ENCODE results near the gene TRAPPC12. TPM values are rescaled to one million over a fixed set of nuclear protein-coding genes. Genes with fewer than 3 reads are reported as not detected.
"Not testable (repeated sequence)": the region's sequence is repeated elsewhere in the genome, so short reads cannot be mapped to it uniquely, and the experiment has no call there.

TRAPPC12 gene
- polyA plus RNA-seq, 6 donors from 2014 or later, result 31.3 to 36.3 (median 33.1) TPM

DNA sequence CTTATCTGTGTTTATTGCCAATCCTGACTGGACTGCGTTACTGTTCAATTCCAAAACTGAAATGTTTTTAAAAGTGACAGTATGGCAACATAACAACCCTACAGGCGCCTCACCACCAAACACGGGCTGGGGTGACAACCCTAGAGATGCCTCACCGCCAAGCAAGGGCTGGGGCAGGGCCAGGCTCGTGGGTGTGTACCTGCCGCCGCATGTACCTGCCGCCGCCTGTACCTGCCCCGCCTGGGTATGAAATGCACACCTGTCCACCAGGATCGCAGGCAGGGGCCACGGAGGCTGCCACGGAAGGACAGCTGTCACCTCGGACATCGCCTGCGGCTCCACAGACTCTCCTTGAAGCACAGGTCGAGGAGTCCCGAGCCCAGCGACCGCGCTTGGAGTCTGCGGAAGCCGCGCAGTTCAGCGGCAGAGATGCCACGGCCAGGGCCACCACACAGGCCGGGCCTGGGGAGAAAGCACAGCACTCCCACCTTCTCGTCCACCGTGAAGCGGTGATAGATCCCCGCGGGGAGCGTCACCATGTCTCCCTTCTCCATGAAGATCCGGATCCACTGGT is 120.9 kb downstream of the TRAPPC12 start:
- DNase-seq, result no peak
- Mint-ChIP-seq H3K9me3 (peaks cover 0 to 3% (median 0%) of the 10 kb centered on the region in 7 donors), H3K27me3 (no peaks in the 10 kb centered on the region), H3K27ac (no peak overlapping the region), H3K4me1 (no peaks in the 10 kb centered on the region), H3K36me3 (peaks cover 27 to 40% of the 10 kb centered on the region in 2 donors), H3K4me3 (no peak overlapping the region)
- no peak for ATAC-seq (ENCODE audit: low read depth in 2 of 2)

DNA sequence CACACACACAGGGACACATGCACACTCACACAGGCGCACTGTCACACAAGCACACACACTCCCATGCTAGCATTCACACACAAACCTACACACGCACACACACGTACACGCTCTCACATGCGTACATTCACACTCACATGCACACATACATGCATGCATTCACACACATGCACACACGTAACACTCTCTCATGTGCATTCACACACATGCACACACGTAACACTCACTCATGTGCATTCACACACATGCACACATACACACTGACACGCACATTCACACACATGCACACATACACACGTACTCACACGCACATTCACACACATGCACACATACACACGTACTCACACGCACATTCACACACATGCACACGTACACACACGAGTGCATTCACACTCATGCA is 123.6 kb downstream of the TRAPPC12 start:
- H3K9me3 Mint-ChIP-seq, result peaks cover 0 to 7% (median 2%) of the 10 kb centered on the region in 7 donors
- no peaks in the 10 kb centered on the region for H3K4me1 Mint-ChIP-seq
- H3K4me3 Mint-ChIP-seq, result no peak overlapping the region
- peak overlapping the region in 1 of 6 donors; percentile 49 for H3K27ac Mint-ChIP-seq
- peaks cover 37 to 45% of the 10 kb centered on the region in 2 donors for H3K36me3 Mint-ChIP-seq
- DNase-seq (no peak), ATAC-seq (ENCODE audit: low read depth in 2 of 2) (no peak)
- no peaks in the 10 kb centered on the region for H3K27me3 Mint-ChIP-seq

DNA sequence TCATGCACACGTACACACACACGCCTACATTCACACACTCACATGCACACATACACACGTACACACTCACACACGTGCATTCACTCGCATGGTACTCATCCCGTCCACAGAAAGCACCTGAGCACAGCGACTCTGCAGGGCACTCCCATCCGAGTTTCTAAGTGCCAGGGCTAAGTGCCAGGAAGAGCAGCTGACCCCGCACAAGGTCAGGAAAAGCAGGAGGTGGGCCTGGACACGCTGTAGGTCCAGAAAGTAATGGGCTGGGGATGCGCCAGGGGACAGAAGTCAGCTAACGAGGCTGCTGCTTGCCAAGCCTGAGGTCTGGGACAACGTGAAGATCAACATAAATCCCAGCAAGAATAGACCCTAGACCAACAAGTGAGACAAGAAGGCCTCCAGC is 124.0 kb downstream of the TRAPPC12 start:
- Mint-ChIP-seq H3K4me3 (no peak overlapping the region), H3K27ac (peak overlapping the region in 1 of 6 donors; percentile 49), H3K36me3 (peaks cover 35 to 43% of the 10 kb centered on the region in 2 donors), H3K27me3 (no peaks in the 10 kb centered on the region), H3K9me3 (peaks cover 0 to 7% (median 3%) of the 10 kb centered on the region in 7 donors), H3K4me1 (peaks cover 0 to under 1% (median 0%) of the 10 kb centered on the region in 3 donors)
- ATAC-seq (ENCODE audit: low read depth in 2 of 2) (no peak), DNase-seq (no peak)

DNA sequence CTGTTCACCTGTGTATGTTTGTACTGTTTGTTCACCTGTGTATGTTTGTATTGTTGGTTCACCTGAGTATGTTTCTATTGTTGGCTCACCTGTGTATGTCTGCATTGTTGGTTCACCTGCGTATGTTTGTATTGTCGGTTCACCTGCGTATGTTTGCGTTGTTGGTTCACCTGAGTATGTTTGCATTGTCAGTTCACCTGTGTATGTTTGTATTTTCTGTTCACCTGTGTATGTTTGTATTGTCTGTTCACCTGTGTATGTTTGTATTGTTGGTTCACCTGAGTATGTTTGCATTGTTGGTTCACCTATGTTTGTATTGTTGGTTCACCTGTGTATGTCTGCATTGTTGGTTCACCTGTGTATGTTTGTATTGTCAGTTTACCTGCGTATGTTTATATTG is 125.2 kb downstream of the TRAPPC12 start:
- no peak for DNase-seq
- Mint-ChIP-seq H3K27ac (peak overlapping the region in 1 of 6 donors; percentile 40), H3K4me1 (peaks cover 0 to 3% (median 0%) of the 10 kb centered on the region in 3 donors), H3K4me3 (no peak overlapping the region), H3K9me3 (peaks cover 0 to 7% (median 5%) of the 10 kb centered on the region in 7 donors), H3K36me3 (peaks cover 34 to 36% of the 10 kb centered on the region in 2 donors), H3K27me3 (no peaks in the 10 kb centered on the region)
- ATAC-seq (ENCODE audit: low read depth in 2 of 2), result no peak

DNA sequence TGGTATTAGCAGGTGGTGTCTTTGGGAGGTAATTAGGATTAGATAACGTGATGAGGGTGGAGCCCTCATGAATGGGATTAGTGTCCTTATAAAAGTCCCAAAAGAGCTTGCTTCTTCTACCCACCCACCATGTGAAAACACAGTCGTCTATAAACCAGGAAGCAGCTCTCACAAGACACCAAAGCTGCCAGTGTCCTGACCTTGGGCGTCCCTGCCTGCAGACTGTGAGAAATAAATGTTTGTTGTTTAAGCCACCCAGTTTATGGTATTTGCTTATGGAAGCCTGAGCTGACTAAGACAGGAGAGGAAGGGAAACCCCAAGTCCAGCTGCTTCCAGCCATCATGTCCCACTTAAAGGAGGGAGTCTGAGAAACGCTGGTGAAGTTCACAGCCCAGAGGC is 126.3 kb downstream of the TRAPPC12 start:
- DNase-seq, result no peak
- H3K36me3 Mint-ChIP-seq, result peaks cover 34 to 38% of the 10 kb centered on the region in 2 donors
- H3K9me3 Mint-ChIP-seq, result peaks cover 0 to 7% (median 5%) of the 10 kb centered on the region in 7 donors
- no peak for ATAC-seq (ENCODE audit: low read depth in 2 of 2)
- H3K4me3 Mint-ChIP-seq, result no peak overlapping the region
- peaks cover 0 to 4% (median 0%) of the 10 kb centered on the region in 3 donors for H3K4me1 Mint-ChIP-seq
- no peaks in the 10 kb centered on the region for H3K27me3 Mint-ChIP-seq
- no peak overlapping the region for H3K27ac Mint-ChIP-seq

DNA sequence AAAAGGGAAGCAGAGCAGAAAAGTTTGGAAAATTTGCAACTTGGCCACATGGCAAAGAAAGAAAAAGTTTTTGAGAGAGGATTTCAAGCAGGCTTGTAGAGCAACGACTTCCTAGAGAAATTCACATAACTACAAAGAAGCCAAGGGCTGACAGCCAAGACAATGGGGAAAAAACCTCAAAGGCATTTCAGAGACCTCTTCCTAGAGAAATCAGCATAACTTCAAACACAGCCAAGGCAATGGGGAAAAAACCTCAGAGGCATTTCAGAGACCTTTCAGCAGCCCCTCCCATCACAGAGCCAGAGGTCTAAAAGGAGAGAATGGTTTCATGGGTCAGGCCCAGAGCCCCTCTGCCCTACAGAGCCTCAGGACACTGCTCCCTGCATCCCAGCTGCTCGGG is 132.6 kb downstream of the TRAPPC12 start:
- Mint-ChIP-seq H3K27ac (peak overlapping the region in 1 of 6 donors; percentile 79), H3K9me3 (peaks cover 2 to 17% (median 11%) of the 10 kb centered on the region in 7 donors), H3K27me3 (no peaks in the 10 kb centered on the region), H3K4me1 (peaks cover 12 to 19% (median 14%) of the 10 kb centered on the region in 3 donors), H3K36me3 (peaks cover 46 to 50% of the 10 kb centered on the region in 2 donors), H3K4me3 (no peak overlapping the region)
- DNase-seq (no peak), ATAC-seq (ENCODE audit: low read depth in 2 of 2) (no peak)

DNA sequence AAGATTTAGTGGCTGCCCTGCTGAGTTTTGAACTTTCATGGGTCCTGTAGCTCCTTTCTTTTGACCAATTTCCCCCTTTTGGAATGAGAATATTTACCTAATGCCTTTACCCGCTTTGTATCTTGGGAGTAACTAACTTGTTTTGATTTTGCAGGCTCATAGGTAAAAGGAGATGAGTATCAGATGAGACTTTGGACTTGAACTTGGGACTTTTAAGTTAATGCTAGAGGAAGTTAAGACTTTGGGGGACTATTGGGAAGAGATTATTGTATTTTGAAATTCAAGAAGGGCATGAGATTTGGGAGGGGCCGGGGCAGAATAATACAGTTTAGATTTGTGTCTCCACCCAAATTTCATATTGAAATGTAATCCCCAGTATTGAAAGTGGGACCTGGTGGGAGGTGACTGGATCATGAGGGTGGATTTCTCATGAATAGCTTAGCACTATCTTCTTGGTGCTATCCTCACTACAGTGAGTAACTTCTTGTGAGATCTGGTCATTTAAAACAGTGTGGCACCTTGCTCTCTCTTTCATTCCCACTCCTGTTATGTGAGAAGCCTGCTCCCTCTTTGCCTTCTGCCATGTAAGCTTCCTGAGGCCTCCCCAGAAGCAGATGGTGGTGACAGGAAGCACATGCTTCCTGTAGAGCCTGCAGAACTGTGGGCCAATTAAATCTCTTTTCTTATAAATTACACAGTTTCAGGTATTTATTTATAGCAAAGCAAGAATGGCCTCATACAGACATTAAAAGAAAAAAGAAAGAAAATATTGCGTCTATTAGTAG is 133.7 kb downstream of the TRAPPC12 start:
- no peak for ATAC-seq (ENCODE audit: low read depth in 2 of 2)
- Mint-ChIP-seq H3K27me3 (no peaks in the 10 kb centered on the region), H3K4me1 (peaks cover 12 to 29% (median 14%) of the 10 kb centered on the region in 3 donors), H3K27ac (peak overlapping the region in 3 of 6 donors; percentile 13 to 33 (median 20)), H3K9me3 (peaks cover 2 to 14% (median 10%) of the 10 kb centered on the region in 7 donors), H3K4me3 (no peak overlapping the region), H3K36me3 (peaks cover 37 to 40% of the 10 kb centered on the region in 2 donors)
- no peak for DNase-seq

DNA sequence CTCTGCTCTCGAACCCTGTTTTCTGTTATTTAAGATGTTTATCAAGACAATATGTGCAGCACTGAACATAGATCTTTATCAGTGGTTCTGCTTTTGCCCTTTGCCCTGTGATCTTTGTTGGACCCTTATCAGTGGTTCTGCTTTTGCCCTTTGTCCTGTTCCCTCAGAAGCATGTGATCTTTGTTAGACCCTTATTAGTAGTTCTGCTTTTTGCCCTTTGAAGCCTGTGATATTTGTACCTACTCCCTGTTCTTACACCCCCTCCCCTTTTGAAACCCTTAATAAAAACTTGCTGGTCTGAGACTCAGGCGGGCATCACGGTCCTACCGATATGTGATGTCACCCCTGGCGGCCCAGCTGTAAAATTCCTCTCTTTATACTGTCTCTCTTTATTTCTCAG is 135.9 kb downstream of the TRAPPC12 start:
- peaks cover 20 to 34% (median 23%) of the 10 kb centered on the region in 3 donors for H3K4me1 Mint-ChIP-seq
- H3K36me3 Mint-ChIP-seq, result peaks cover 33 to 34% of the 10 kb centered on the region in 2 donors
- ATAC-seq (ENCODE audit: low read depth in 2 of 2); H3K27me3 Mint-ChIP-seq; DNase-seq: not testable (repeated sequence)
- peak overlapping the region in 2 of 6 donors; percentile 19 to 20 for H3K27ac Mint-ChIP-seq
- peaks cover 2 to 10% (median 7%) of the 10 kb centered on the region in 7 donors for H3K9me3 Mint-ChIP-seq
- H3K4me3 Mint-ChIP-seq, result peak overlapping the region in 2 of 8 donors; percentile 47 to 65

DNA sequence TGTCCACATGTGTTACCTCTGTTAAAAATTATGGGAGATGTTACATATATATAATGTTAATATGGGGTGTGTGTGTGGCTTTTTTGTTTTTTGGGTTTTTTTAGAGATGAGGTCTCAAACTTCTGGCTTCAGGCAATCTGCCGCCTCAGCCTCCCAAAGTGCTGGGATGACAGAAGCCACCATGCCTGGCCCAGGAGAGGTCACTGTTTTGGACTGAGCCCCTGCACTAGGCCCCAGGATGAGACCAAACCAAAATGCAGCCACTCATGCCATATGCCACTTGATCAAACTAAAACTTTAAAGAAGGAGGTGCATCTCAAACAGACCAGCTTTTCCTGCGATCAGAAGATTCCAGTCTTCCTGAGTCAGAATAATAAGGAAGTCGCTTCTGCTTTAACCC is 137.3 kb downstream of the TRAPPC12 start:
- H3K4me3 Mint-ChIP-seq, result peak overlapping the region in 4 of 8 donors; percentile 5 to 93 (median 32)
- no peak overlapping the region for H3K27ac Mint-ChIP-seq
- H3K27me3 Mint-ChIP-seq, result no peaks in the 10 kb centered on the region
- peaks cover 32 to 43% (median 37%) of the 10 kb centered on the region in 3 donors for H3K4me1 Mint-ChIP-seq
- H3K36me3 Mint-ChIP-seq, result peaks cover 21 to 22% of the 10 kb centered on the region in 2 donors
- peaks cover 1 to 10% (median 4%) of the 10 kb centered on the region in 7 donors for H3K9me3 Mint-ChIP-seq
- DNase-seq, result no peak
- no peak for ATAC-seq (ENCODE audit: low read depth in 2 of 2)

DNA sequence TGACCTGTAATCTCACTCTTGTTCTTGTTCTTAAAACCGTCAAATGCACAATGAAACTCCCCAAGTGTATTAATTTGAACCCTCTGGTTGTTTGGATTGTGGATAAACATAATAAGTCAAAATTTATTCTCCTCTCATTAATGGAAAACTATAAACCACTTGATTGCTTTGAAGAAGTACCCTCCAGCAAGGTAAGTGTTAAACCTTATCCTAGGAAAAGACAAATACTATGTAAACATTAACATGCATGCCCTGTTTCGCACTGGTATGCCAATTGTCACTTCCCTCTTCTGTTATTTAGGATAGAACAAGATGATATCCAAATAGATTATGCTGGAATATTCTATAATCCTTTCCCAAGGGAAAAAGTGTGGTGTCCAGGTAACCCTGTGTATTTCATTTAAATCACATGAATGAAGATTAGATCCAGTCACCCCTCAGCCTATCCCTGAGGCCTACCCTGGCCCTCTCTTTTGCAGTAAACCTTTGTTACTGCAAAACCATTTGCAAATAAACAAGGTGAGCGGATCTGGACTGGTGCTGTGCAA is 138.5 kb downstream of the TRAPPC12 start:
- H3K27ac Mint-ChIP-seq, result peak overlapping the region in 4 of 6 donors; percentile 72 to 95 (median 85)
- ATAC-seq (ENCODE audit: low read depth in 2 of 2) (no peak), DNase-seq (no peak)

DNA sequence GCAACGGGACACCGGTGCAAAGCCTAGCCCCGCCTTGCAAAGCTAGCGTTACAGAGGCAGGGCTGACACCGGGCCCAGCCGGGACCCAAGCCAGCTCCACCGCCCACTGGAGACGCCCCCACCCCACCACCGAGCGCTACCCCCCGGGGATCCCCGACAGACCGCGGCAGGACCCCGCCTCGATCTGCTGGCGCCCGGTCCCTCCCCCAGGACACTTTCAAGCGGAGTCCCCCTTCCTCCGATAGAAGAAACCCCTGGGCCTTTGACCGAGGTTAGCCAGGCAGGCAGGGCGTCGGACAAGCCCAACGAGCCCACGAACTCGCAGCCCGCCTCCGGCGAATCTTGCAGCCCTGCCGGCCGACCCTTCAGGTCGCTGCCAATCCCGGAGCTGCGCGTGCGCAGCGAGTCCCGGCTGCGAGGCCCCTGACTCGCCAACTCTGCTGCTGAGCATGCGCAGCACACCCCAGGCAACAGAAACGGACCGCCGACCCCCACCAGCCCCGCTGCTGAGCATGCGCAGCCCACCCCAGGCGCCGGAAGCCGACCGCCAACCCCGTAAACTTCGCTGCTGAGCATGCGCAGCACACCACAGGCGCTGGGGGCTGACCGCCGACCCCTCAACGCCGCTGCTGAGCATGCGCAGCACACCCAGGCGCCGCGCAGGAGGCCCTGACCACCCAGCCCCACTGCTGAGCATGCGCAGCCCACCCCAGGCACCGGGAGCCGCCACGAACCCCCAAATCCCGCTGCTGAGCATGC is 139.2 kb downstream of the TRAPPC12 start:
- peaks cover 32 to 50% (median 36%) of the 10 kb centered on the region in 3 donors for H3K4me1 Mint-ChIP-seq
- peaks cover 0 to 10% (median 4%) of the 10 kb centered on the region in 7 donors for H3K9me3 Mint-ChIP-seq
- H3K4me3 Mint-ChIP-seq, result peak overlapping the region; percentile 80 to 95 (median 92)
- peak; percentile 70 to 75 for ATAC-seq (ENCODE audit: low read depth in 2 of 2)
- H3K27me3 Mint-ChIP-seq, result no peaks in the 10 kb centered on the region
- peak; percentile 99 for DNase-seq
- peak overlapping the region; percentile 72 to 96 (median 87) for H3K27ac Mint-ChIP-seq
- H3K36me3 Mint-ChIP-seq, result peaks cover 5 to 11% of the 10 kb centered on the region in 2 donors

More for the DNA sequence above, 138.5 kb downstream of the TRAPPC12 start:
- Mint-ChIP-seq H3K9me3 (peaks cover 0 to 10% (median 4%) of the 10 kb centered on the region in 7 donors), H3K4me3 (peak overlapping the region; percentile 80 to 95 (median 92)), H3K27me3 (no peaks in the 10 kb centered on the region), H3K4me1 (peaks cover 34 to 52% (median 40%) of the 10 kb centered on the region in 3 donors), H3K36me3 (peaks cover 12 to 18% of the 10 kb centered on the region in 2 donors)

DNA sequence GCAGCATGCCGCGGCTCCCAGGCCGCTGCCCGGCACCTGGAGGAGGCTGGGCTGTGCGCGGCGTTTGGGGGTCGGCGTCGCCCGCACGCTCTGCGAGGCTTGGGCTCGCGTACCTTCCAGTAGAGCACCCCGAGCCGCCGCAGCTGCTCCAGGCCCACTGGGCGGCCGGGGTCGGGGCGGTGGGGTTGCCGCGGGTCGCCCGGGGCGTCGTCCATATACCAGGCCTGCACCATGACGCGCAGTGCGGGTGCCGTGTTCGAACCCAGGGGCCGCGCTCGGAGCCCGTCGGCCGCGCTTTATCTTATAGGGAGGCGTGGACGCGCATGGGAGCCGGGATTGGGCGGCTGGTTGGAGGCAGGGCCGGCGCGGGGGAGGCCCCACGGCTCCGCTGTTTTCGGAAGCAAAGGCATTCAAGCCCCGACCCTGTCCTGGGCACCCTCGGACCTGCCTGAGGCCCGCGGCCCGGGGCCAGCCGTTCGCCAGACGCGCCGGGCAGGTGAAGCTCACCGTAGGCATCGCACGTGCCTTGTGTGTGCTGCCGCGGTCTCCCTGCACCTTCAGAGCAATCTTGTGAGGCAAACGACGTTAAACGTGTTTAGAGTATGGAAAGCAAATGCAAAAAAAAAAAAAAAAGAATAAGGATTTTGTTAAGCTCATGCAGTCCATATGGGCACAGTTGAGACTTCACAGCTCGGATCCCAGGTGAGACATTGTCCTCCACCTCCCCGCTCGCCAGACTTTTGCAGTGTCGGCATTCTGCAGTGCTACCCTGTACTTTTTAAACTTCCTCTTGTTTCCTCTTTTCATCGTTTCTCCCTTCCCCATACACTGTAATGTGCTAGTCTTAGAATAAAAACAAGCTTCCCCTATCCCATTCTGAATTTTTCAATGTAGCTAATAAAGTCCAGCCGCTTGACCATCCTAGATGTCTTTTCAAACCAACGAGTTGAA is 140.0 kb downstream of the TRAPPC12 start, which contains the start of gene ADI1:
Gene ADI1 (minus strand): TSS at position 277 of the 951 bp plus-strand sequence. CDS start 44 bp downstream, at position 233.
- DNase-seq, result peak; percentile 77
- Mint-ChIP-seq H3K27ac (peak within 1 kb of the TSS; percentile 72 to 96 (median 88)), H3K9me3 (peaks cover 0 to 9% (median 4%) of the 10 kb centered on the region in 7 donors), H3K27me3 (no peaks in the 10 kb centered on the region), H3K36me3 (peaks cover 0 to 5% of the 10 kb centered on the region in 2 donors), H3K4me3 (peak within 1 kb of the TSS; percentile 80 to 95 (median 92)), H3K4me1 (peaks cover 23 to 45% (median 27%) of the 10 kb centered on the region in 3 donors)
- peak; percentile 62 for ATAC-seq (ENCODE audit: low read depth in 2 of 2)
